Measurements from ENCODE around the gene CAMTA1. TPM values are rescaled to one million over a fixed set of nuclear protein-coding genes. Genes with fewer than 3 reads are reported as not detected.

The CAMTA1 gene
- total RNA-seq, 1 experiment from 2014 or later = 82.2 TPM

DNA sequence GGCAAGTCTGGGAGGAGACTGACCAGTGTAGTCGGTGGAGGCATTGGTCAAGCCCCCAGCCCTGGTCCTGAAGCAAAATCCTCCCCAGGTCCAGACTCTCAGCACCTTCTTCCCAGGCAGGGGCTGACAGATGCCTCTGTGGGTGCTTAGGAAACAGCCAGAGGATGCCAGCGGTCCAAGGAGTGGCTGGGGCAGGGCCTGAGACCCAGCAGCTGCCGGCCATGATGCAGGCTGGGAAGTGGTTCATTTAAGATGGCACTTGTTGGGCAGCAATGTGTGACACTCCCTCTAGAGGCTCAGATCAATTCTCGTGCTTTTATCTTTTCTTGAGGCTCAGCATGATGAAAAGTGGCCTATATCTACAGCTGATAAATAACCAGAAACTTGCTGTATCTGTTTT, 820.8 kb downstream of the CAMTA1 start:
- no TSS peak for BruUV-seq (replicated peaks)
- in situ Hi-C loops (cut with HindIII; ENCODE audit: low pct_unique_long_range_greater_than_20kb, low sequenced_read_pairs) (no loop called here), intact Hi-C loops (cut with micrococcal nuclease; ENCODE audit: unreplicated experiment) (no loop called here)
- POLR2A ChIA-PET = no interaction called here
- H3K4me1 ChIP-seq (ENCODE audit: control insufficient read depth, insufficient read depth, low read length) = no peaks in the 10 kb centered on the region
- no peaks in the 10 kb centered on the region for H3K36me3 ChIP-seq (ENCODE audit: control insufficient read depth, insufficient read depth, low read length)
- H3K27ac ChIP-seq (ENCODE audit: low read length) = no peak overlapping the region
- peaks cover 4% of the 10 kb centered on the region; the same call in 1 of the 2 replicates for H3K27me3 ChIP-seq (ENCODE audit: control insufficient read depth, insufficient read depth, low read length)
- CTCF ChIA-PET = no interaction called here
- no peak for TF ChIP-seq SIN3A (IDR thresholded peaks at IDR 0.05; ENCODE audit: borderline replicate concordance, insufficient read depth, low read depth, low read length)
- DNase-seq (ENCODE audit: low read depth, low spot score) (no peak), ATAC-seq (no peak)
- no peak overlapping the region for H3K4me3 ChIP-seq (ENCODE audit: low read depth in 2 of 2, low read length in 2 of 2)
- H3K9me3 ChIP-seq (ENCODE audit: control insufficient read depth, insufficient read depth, low read depth, low read length) = no peaks in the 10 kb centered on the region

DNA sequence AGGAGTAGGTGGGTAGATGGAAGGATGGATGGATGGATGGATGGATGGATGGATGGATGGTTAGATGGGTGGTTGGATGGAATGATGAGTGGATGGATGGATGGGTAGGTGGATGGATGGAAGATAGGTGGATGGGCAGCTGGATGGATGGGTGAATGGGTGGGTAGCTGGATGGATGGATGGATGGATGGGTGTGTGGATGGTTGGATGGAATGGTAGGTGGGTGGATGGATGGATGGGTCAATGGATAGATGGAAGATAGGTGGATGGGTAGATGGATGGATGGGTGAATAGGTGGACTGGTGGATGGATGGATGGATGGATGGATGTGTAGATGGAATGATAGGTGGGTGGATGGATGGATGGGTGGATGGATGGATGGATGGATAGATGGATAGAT, 821.8 kb downstream of the CAMTA1 start:
- no peak overlapping the region for H3K4me3 ChIP-seq (ENCODE audit: low read depth in 2 of 2, low read length in 2 of 2)
- H3K27me3 ChIP-seq (ENCODE audit: control insufficient read depth, insufficient read depth, low read length) = peaks cover 4% of the 10 kb centered on the region; the same call in 1 of the 2 replicates
- no peaks in the 10 kb centered on the region for H3K9me3 ChIP-seq (ENCODE audit: control insufficient read depth, insufficient read depth, low read depth, low read length)
- in situ Hi-C loops (cut with HindIII; ENCODE audit: low pct_unique_long_range_greater_than_20kb, low sequenced_read_pairs) = no loop called here
- H3K36me3 ChIP-seq (ENCODE audit: control insufficient read depth, insufficient read depth, low read length) = no peaks in the 10 kb centered on the region
- DNase-seq (ENCODE audit: low read depth, low spot score) = no peak
- TF ChIP-seq POLR2AphosphoS5 (IDR thresholded peaks at IDR 0.05; ENCODE audit: low read depth, low read length) (no peak), SIN3A (IDR thresholded peaks at IDR 0.05; ENCODE audit: borderline replicate concordance, insufficient read depth, low read depth, low read length) (no peak), TCF7L2 (IDR thresholded peaks at IDR 0.05; ENCODE audit: low read depth, low read length) (no peak)
- TF ChIP-seq, protein P1, sequence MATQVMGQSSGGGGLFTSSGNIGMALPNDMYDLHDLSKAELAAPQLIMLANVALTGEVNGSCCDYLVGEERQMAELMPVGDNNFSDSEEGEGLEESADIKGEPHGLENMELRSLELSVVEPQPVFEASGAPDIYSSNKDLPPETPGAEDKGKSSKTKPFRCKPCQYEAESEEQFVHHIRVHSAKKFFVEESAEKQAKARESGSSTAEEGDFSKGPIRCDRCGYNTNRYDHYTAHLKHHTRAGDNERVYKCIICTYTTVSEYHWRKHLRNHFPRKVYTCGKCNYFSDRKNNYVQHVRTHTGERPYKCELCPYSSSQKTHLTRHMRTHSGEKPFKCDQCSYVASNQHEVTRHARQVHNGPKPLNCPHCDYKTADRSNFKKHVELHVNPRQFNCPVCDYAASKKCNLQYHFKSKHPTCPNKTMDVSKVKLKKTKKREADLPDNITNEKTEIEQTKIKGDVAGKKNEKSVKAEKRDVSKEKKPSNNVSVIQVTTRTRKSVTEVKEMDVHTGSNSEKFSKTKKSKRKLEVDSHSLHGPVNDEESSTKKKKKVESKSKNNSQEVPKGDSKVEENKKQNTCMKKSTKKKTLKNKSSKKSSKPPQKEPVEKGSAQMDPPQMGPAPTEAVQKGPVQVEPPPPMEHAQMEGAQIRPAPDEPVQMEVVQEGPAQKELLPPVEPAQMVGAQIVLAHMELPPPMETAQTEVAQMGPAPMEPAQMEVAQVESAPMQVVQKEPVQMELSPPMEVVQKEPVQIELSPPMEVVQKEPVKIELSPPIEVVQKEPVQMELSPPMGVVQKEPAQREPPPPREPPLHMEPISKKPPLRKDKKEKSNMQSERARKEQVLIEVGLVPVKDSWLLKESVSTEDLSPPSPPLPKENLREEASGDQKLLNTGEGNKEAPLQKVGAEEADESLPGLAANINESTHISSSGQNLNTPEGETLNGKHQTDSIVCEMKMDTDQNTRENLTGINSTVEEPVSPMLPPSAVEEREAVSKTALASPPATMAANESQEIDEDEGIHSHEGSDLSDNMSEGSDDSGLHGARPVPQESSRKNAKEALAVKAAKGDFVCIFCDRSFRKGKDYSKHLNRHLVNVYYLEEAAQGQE (IDR thresholded peaks at IDR 0.05; ENCODE audit: insufficient read depth in 1 of 2, low read depth in 2 of 2, low read length in 1 of 2) = no peak
- TF ChIP-seq, protein P2, sequence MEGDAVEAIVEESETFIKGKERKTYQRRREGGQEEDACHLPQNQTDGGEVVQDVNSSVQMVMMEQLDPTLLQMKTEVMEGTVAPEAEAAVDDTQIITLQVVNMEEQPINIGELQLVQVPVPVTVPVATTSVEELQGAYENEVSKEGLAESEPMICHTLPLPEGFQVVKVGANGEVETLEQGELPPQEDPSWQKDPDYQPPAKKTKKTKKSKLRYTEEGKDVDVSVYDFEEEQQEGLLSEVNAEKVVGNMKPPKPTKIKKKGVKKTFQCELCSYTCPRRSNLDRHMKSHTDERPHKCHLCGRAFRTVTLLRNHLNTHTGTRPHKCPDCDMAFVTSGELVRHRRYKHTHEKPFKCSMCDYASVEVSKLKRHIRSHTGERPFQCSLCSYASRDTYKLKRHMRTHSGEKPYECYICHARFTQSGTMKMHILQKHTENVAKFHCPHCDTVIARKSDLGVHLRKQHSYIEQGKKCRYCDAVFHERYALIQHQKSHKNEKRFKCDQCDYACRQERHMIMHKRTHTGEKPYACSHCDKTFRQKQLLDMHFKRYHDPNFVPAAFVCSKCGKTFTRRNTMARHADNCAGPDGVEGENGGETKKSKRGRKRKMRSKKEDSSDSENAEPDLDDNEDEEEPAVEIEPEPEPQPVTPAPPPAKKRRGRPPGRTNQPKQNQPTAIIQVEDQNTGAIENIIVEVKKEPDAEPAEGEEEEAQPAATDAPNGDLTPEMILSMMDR (IDR thresholded peaks at IDR 0.05) = no peak
- ATAC-seq = no peak
- H3K27ac ChIP-seq (ENCODE audit: low read length) = no peak overlapping the region
- intact Hi-C loops (cut with micrococcal nuclease; ENCODE audit: unreplicated experiment) = no loop called here
- BruUV-seq (replicated peaks) = no TSS peak
- POLR2A ChIA-PET = no interaction called here
- H3K4me1 ChIP-seq (ENCODE audit: control insufficient read depth, insufficient read depth, low read length) = no peaks in the 10 kb centered on the region
- CTCF ChIA-PET = interaction anchor here (0.8 kb wide), 1 partner anchor 56 kb away, joined by 5 read pairs; no protein-coding TSS in a partner anchor

DNA sequence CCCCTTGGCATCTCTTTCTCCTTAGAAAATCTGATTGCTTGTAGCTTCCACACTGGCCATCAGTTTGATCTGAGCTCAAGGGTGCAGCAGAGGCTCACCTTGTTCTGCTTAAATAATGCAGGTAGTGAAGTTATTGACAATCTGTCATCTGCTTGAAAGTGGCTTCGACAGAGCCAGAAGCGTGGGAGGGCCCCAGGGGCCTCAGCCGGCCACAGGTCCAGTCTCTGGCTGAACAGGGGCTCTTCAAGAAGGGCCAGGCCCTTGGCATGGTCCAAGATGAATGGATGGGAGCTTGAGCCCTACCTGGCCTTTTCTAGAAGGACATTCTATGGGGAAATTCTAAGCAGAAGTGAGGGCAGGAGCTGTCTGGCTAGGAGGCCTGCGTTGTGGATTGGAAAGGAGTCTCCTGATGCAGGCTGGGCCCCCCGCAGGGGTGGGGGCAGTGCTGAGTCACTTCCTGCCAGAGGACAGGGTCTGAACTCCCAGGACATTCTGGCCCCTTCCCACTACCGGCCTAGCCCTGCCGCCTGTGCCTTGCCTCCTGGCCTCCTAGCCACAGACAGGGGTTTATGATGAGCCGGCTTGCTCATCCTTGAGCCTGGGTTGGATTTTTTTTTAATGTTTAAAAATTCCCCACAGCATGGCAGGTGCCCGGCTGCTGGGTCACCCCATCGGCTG, 823.5 kb downstream of the CAMTA1 start:
- Histone ChIP-seq H3K4me3 (ENCODE audit: low read depth in 2 of 2, low read length in 2 of 2) (no peak overlapping the region), H3K36me3 (ENCODE audit: control insufficient read depth, insufficient read depth, low read length) (no peaks in the 10 kb centered on the region), H3K27me3 (ENCODE audit: control insufficient read depth, insufficient read depth, low read length) (peaks cover 4% of the 10 kb centered on the region; the same call in 1 of the 2 replicates), H3K9me3 (ENCODE audit: control insufficient read depth, insufficient read depth, low read depth, low read length) (no peaks in the 10 kb centered on the region), H3K27ac (ENCODE audit: low read length) (no peak overlapping the region), H3K4me1 (ENCODE audit: control insufficient read depth, insufficient read depth, low read length) (no peaks in the 10 kb centered on the region)
- ChIA-PET POLR2A (no interaction called here), CTCF (no interaction called here)
- intact Hi-C loops (cut with micrococcal nuclease; ENCODE audit: unreplicated experiment) = no loop called here
- BruUV-seq (replicated peaks) = no TSS peak
- in situ Hi-C loops (cut with HindIII; ENCODE audit: low pct_unique_long_range_greater_than_20kb, low sequenced_read_pairs) = no loop called here
- TF ChIP-seq, protein P1 (IDR thresholded peaks at IDR 0.05; ENCODE audit: insufficient read depth in 1 of 2, low read depth in 2 of 2, low read length in 1 of 2) = no peak
- TF ChIP-seq SIN3A (IDR thresholded peaks at IDR 0.05; ENCODE audit: borderline replicate concordance, insufficient read depth, low read depth, low read length) (no peak), POLR2AphosphoS5 (IDR thresholded peaks at IDR 0.05; ENCODE audit: low read depth, low read length) (no peak), TCF7L2 (IDR thresholded peaks at IDR 0.05; ENCODE audit: low read depth, low read length) (no peak)
- TF ChIP-seq, protein P2 (IDR thresholded peaks at IDR 0.05) = no peak
- DNase-seq (ENCODE audit: low read depth, low spot score) (no peak), ATAC-seq (no peak)
